ENCODE measurements around the gene TMEM38A.
"Not testable (repeated sequence)": the region's sequence is repeated elsewhere in the genome, so short reads cannot be mapped to it uniquely, and the experiment has no call there.

The TMEM38A gene

GRCh38 chr19:16712295-16712694, 51.4 kb downstream of the TMEM38A start:
- H3K9me3 ChIP-seq (ENCODE audit: control insufficient read depth, insufficient read depth, low read depth, low read length): not testable (repeated sequence)

GRCh38 chr19:16714702-16715287, 53.9 kb downstream of the TMEM38A start:
- Histone ChIP-seq H3K27ac (ENCODE audit: low read depth, low read length) (no peak overlapping the region), H3K9me3 (ENCODE audit: control insufficient read depth, insufficient read depth, low read depth, low read length) (no peaks in the 10 kb centered on the region), H3K27me3 (ENCODE audit: control insufficient read depth, insufficient read depth, low read length) (no peaks in the 10 kb centered on the region), H3K36me3 (ENCODE audit: control insufficient read depth, insufficient read depth, low read length) (no peaks in the 10 kb centered on the region), H3K4me3 (ENCODE audit: low read depth, low read length) (no peak overlapping the region), H3K4me1 (ENCODE audit: control insufficient read depth, insufficient read depth, low read length) (no peaks in the 10 kb centered on the region), H3K9ac (ENCODE audit: low read length) (no peak overlapping the region)

More at GRCh38 chr19:16712295-16712694, 51.4 kb downstream of the TMEM38A start:
- H3K36me3 ChIP-seq (ENCODE audit: control insufficient read depth, insufficient read depth, low read length); H3K4me1 ChIP-seq (ENCODE audit: control insufficient read depth, insufficient read depth, low read length); H3K9ac ChIP-seq (ENCODE audit: low read length); H3K4me3 ChIP-seq (ENCODE audit: low read depth, low read length); H3K27me3 ChIP-seq (ENCODE audit: control insufficient read depth, insufficient read depth, low read length); H3K27ac ChIP-seq (ENCODE audit: low read depth, low read length): not testable (repeated sequence)

GRCh38 chr19:16715611-16716010, 54.7 kb downstream of the TMEM38A start:
- H3K4me1 ChIP-seq (ENCODE audit: control insufficient read depth, insufficient read depth, low read length): no peaks in the 10 kb centered on the region
- no peak overlapping the region for H3K27ac ChIP-seq (ENCODE audit: low read depth, low read length)
- no peaks in the 10 kb centered on the region for H3K9me3 ChIP-seq (ENCODE audit: control insufficient read depth, insufficient read depth, low read depth, low read length)
- no peak overlapping the region for H3K9ac ChIP-seq (ENCODE audit: low read length)
- no peak overlapping the region for H3K4me3 ChIP-seq (ENCODE audit: low read depth, low read length)
- no peaks in the 10 kb centered on the region for H3K27me3 ChIP-seq (ENCODE audit: control insufficient read depth, insufficient read depth, low read length)
- no peaks in the 10 kb centered on the region for H3K36me3 ChIP-seq (ENCODE audit: control insufficient read depth, insufficient read depth, low read length)

GRCh38 chr19:16721051-16721450, 60.1 kb downstream of the TMEM38A start:
- Histone ChIP-seq H3K27me3 (ENCODE audit: control insufficient read depth, insufficient read depth, low read length) (no peaks in the 10 kb centered on the region), H3K9me3 (ENCODE audit: control insufficient read depth, insufficient read depth, low read depth, low read length) (peaks cover 5% of the 10 kb centered on the region), H3K27ac (ENCODE audit: low read depth, low read length) (no peak overlapping the region), H3K4me1 (ENCODE audit: control insufficient read depth, insufficient read depth, low read length) (no peaks in the 10 kb centered on the region), H3K9ac (ENCODE audit: low read length) (no peak overlapping the region), H3K36me3 (ENCODE audit: control insufficient read depth, insufficient read depth, low read length) (no peaks in the 10 kb centered on the region), H3K4me3 (ENCODE audit: low read depth, low read length) (no peak overlapping the region)

- Histone ChIP-seq H3K36me3 (ENCODE audit: control insufficient read depth, insufficient read depth, low read length) (no peaks in the 10 kb centered on the region), H3K27me3 (ENCODE audit: control insufficient read depth, insufficient read depth, low read length) (no peaks in the 10 kb centered on the region), H3K9ac (ENCODE audit: low read length) (no peak overlapping the region), H3K27ac (ENCODE audit: low read depth, low read length) (no peak overlapping the region), H3K4me1 (ENCODE audit: control insufficient read depth, insufficient read depth, low read length) (no peaks in the 10 kb centered on the region), H3K4me3 (ENCODE audit: low read depth, low read length) (no peak overlapping the region), H3K9me3 (ENCODE audit: control insufficient read depth, insufficient read depth, low read depth, low read length) (peaks cover 5% of the 10 kb centered on the region)
Measured at GRCh38 chr19:16722591-16722990, 61.7 kb downstream of the TMEM38A start.

GRCh38 chr19:16726916-16727315, 66.0 kb downstream of the TMEM38A start:
- Histone ChIP-seq H3K27me3 (ENCODE audit: control insufficient read depth, insufficient read depth, low read length) (no peaks in the 10 kb centered on the region), H3K27ac (ENCODE audit: low read depth, low read length) (no peak overlapping the region), H3K4me1 (ENCODE audit: control insufficient read depth, insufficient read depth, low read length) (no peaks in the 10 kb centered on the region), H3K9ac (ENCODE audit: low read length) (no peak overlapping the region), H3K9me3 (ENCODE audit: control insufficient read depth, insufficient read depth, low read depth, low read length) (peaks cover 5% of the 10 kb centered on the region), H3K36me3 (ENCODE audit: control insufficient read depth, insufficient read depth, low read length) (no peaks in the 10 kb centered on the region), H3K4me3 (ENCODE audit: low read depth, low read length) (no peak overlapping the region)

- H3K27ac ChIP-seq (ENCODE audit: low read depth, low read length); H3K4me1 ChIP-seq (ENCODE audit: control insufficient read depth, insufficient read depth, low read length); H3K27me3 ChIP-seq (ENCODE audit: control insufficient read depth, insufficient read depth, low read length); H3K9ac ChIP-seq (ENCODE audit: low read length); H3K36me3 ChIP-seq (ENCODE audit: control insufficient read depth, insufficient read depth, low read length); H3K4me3 ChIP-seq (ENCODE audit: low read depth, low read length): not testable (repeated sequence)
- peaks cover 11% of the 10 kb centered on the region for H3K9me3 ChIP-seq (ENCODE audit: control insufficient read depth, insufficient read depth, low read depth, low read length)
Measured at GRCh38 chr19:16735650-16736266, 74.8 kb downstream of the TMEM38A start.

- no peaks in the 10 kb centered on the region for H3K36me3 ChIP-seq (ENCODE audit: control insufficient read depth, insufficient read depth, low read length)
- H3K27me3 ChIP-seq (ENCODE audit: control insufficient read depth, insufficient read depth, low read length): no peaks in the 10 kb centered on the region
- no peak overlapping the region for H3K27ac ChIP-seq (ENCODE audit: low read depth, low read length)
- H3K9ac ChIP-seq (ENCODE audit: low read length): no peak overlapping the region
- H3K4me1 ChIP-seq (ENCODE audit: control insufficient read depth, insufficient read depth, low read length): peaks cover 6% of the 10 kb centered on the region
- no peak overlapping the region for H3K4me3 ChIP-seq (ENCODE audit: low read depth, low read length)
- H3K9me3 ChIP-seq (ENCODE audit: control insufficient read depth, insufficient read depth, low read depth, low read length): peaks cover 11% of the 10 kb centered on the region
Measured at GRCh38 chr19:16736709-16737108, 75.8 kb downstream of the TMEM38A start.

- Histone ChIP-seq H3K36me3 (ENCODE audit: control insufficient read depth, insufficient read depth, low read length) (no peaks in the 10 kb centered on the region), H3K9ac (ENCODE audit: low read length) (no peak overlapping the region), H3K4me1 (ENCODE audit: control insufficient read depth, insufficient read depth, low read length) (peaks cover 6% of the 10 kb centered on the region), H3K9me3 (ENCODE audit: control insufficient read depth, insufficient read depth, low read depth, low read length) (peaks cover 11% of the 10 kb centered on the region), H3K27me3 (ENCODE audit: control insufficient read depth, insufficient read depth, low read length) (no peaks in the 10 kb centered on the region), H3K4me3 (ENCODE audit: low read depth, low read length) (no peak overlapping the region), H3K27ac (ENCODE audit: low read depth, low read length) (no peak overlapping the region)
Measured at GRCh38 chr19:16737911-16738310, 77.0 kb downstream of the TMEM38A start.

GRCh38 chr19:16739546-16739945, 78.6 kb downstream of the TMEM38A start:
- H3K9me3 ChIP-seq (ENCODE audit: control insufficient read depth, insufficient read depth, low read depth, low read length): peaks cover 11% of the 10 kb centered on the region
- H3K27ac ChIP-seq (ENCODE audit: low read depth, low read length): no peak overlapping the region
- no peaks in the 10 kb centered on the region for H3K27me3 ChIP-seq (ENCODE audit: control insufficient read depth, insufficient read depth, low read length)
- H3K4me3 ChIP-seq (ENCODE audit: low read depth, low read length): no peak overlapping the region
- no peak overlapping the region for H3K9ac ChIP-seq (ENCODE audit: low read length)
- H3K4me1 ChIP-seq (ENCODE audit: control insufficient read depth, insufficient read depth, low read length): no peaks in the 10 kb centered on the region
- no peaks in the 10 kb centered on the region for H3K36me3 ChIP-seq (ENCODE audit: control insufficient read depth, insufficient read depth, low read length)
